Keratinocyte (primary cell): Measurements from ENCODE around the gene DGLUCY. TPM values are rescaled to one million over a fixed set of nuclear protein-coding genes. Genes with fewer than 3 reads are reported as not detected.

ENCODE experiments used
- DNase-seq: peaks from one replicate; pipeline ENCODE4 v3.0.0-alpha.2; 2011; ENCODE audit warnings: low read depth, missing footprints, low spot score
- FAIRE-seq: peaks from 2 replicates; lab custom pipeline; 2011; peaks lifted over from hg19 to GRCh38; lab: Jason Lieb, UNC
- H2AFZ ChIP-seq: 2 replicates; pipeline ENCODE4 v1.6.0; 2012; ENCODE audit warnings: low read length, control low read depth, inconsistent platforms; ENCODE audit not compliant: control insufficient read depth
- H3K27ac ChIP-seq: 2 replicates; pipeline ENCODE4 v1.5.1; 2011; ENCODE audit warnings: low read length; ENCODE audit not compliant: control insufficient read depth, insufficient read depth
- H3K27me3 ChIP-seq: 3 replicates; pipeline ENCODE4 v1.6.0; 2011; ENCODE audit warnings: low read length; ENCODE audit not compliant: control insufficient read depth, insufficient read depth; ENCODE audit errors: extremely low read depth
- H3K36me3 ChIP-seq, 2 experiments: 2 replicates in 1 of 2; 3 replicates in 1 of 2; pipeline ENCODE4 v1.5.1; 2011; ENCODE audit warnings: low read length in 2 of 2, mild to moderate bottlenecking in 1 of 2; ENCODE audit not compliant: control insufficient read depth in 2 of 2, insufficient read depth in 2 of 2; ENCODE audit errors: extremely low read depth in 1 of 2
- H3K4me1 ChIP-seq: 3 replicates; pipeline ENCODE4 v1.5.1; 2011; ENCODE audit warnings: low read length; ENCODE audit not compliant: control insufficient read depth, insufficient read depth; ENCODE audit errors: extremely low read depth
- H3K4me2 ChIP-seq: 3 replicates; pipeline ENCODE4 v1.6.0; 2011; ENCODE audit warnings: low read depth, low read length; ENCODE audit not compliant: control insufficient read depth, insufficient read depth; ENCODE audit errors: extremely low read depth
- H3K4me3 ChIP-seq, 3 experiments: fragments of 200-600 bp in 1 of 3; sonication (generic) in 1 of 3; 2 replicates in 2 of 3; 3 replicates in 1 of 3; pipeline ENCODE4 v1.5.1; 2011 to 2016; ENCODE audit warnings: low read length in 3 of 3, mild to moderate bottlenecking in 3 of 3, control low read depth in 2 of 3, inconsistent platforms in 1 of 3, low read depth in 1 of 3, mixed read lengths in 1 of 3, mixed run types in 1 of 3, moderate library complexity in 1 of 3; ENCODE audit not compliant: control insufficient read depth in 2 of 3, insufficient read depth in 2 of 3; ENCODE audit errors: extremely low read depth in 1 of 3
- H3K79me2 ChIP-seq: 2 replicates; pipeline ENCODE4 v1.6.0; 2012; ENCODE audit warnings: low read length; ENCODE audit not compliant: control insufficient read depth, insufficient read depth
- H3K9ac ChIP-seq: 3 replicates; pipeline ENCODE4 v1.6.0; 2011; ENCODE audit warnings: low read length; ENCODE audit not compliant: control insufficient read depth, insufficient read depth; ENCODE audit errors: extremely low read depth
- H3K9me1 ChIP-seq: 3 replicates; pipeline ENCODE4 v1.6.0; 2011; ENCODE audit warnings: low read length; ENCODE audit not compliant: control insufficient read depth, insufficient read depth; ENCODE audit errors: extremely low read depth
- H3K9me3 ChIP-seq: 2 replicates; pipeline ENCODE4 v1.5.1; 2012; ENCODE audit warnings: low read depth, low read length; ENCODE audit not compliant: control insufficient read depth
- H4K20me1 ChIP-seq: 3 replicates; pipeline ENCODE4 v1.6.0; 2011; ENCODE audit warnings: low read length; ENCODE audit not compliant: control insufficient read depth, insufficient read depth; ENCODE audit errors: extremely low read depth
- CTCF ChIP-seq, 3 experiments: IDR thresholded peaks in 1 of 3; conservative IDR thresholded peaks in 1 of 3; optimal IDR thresholded peaks in 1 of 3; 2 replicates in 2 of 3; 3 replicates in 1 of 3; pipeline versions ENCODE3 to v1.5.1; 2011; ENCODE audit warnings: low read length in 3 of 3, mild to moderate bottlenecking in 3 of 3, moderate library complexity in 2 of 3, control low read depth in 1 of 3, inconsistent platforms in 1 of 3; ENCODE audit not compliant: insufficient read depth in 2 of 3; ENCODE audit errors: extremely low read depth in 1 of 3
- EZH2 ChIP-seq: IDR thresholded peaks from one replicate; pipeline ENCODE4 v1.6.1; 2012; ENCODE audit warnings: inconsistent platforms, mild to moderate bottlenecking, low read length, moderate library complexity
- dilution Hi-C: fragments of 300-500 bp; cut with MboI; formaldehyde crosslinking; loops from one replicate; pipeline ENCODE4 v1.7.0; 2020; ENCODE audit warnings: low sequenced_read_pairs; ENCODE audit not compliant: extremely low pct_ligation_motif_present
- polyA plus RNA-seq, 5 experiments: library from polyadenylated mRNA; depleted of rRNA in 3 of 5; stranded (reverse) in 3 of 5; stranded (forward) in 1 of 5; unstranded in 1 of 5; fragments of >200 nt; gene quantifications; 1 replicate in 1 of 5; 2 replicates in 3 of 5; 3 replicates in 1 of 5; pipeline versions ENCODE4 v1.2.1 to v1.2.3, GENCODE V29; 2011 to 2012; ENCODE audit warnings: missing spikeins in 2 of 5, low read depth in 1 of 5, low replicate concordance in 1 of 5

The DGLUCY gene
- polyA plus RNA-seq, 1 donor (not counting 4 experiments of a cell fraction or from before 2014, with no cell fraction given), result 19.4 TPM

DNA sequence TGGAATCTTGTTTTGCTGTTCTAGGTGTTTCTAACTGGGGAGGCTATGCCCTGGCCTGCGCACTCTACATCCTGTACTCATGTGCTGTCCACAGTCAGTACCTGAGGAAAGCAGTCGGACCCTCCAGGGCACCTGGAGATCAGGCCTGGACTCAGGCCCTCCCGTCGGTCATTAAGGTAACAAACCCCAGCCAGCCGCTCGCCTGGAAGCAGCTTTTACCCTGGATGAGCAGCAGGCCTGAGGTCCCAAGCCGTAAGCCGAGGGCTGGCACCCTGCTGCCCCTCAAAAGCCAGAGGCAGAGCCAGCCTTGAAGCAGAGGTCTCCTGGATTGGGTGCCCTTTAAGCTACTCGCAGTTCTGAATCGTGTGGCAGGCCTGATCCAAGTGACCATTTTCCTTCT lies 101.5 kb downstream of the DGLUCY start:
- H3K9me3 ChIP-seq, result no peaks in the 10 kb centered on the region
- no peaks in the 10 kb centered on the region for H4K20me1 ChIP-seq
- FAIRE-seq (no peak), DNase-seq (no peak)
- H3K79me2 ChIP-seq, result no peaks in the 10 kb centered on the region
- no peak overlapping the region for H2AFZ ChIP-seq
- peaks cover 2 to 7% of the 10 kb centered on the region in 2 experiments for H3K36me3 ChIP-seq
- TF ChIP-seq EZH2 (no peak), CTCF (optimal IDR thresholded peaks at IDR 0.05 in 1 of 3, IDR thresholded peaks at IDR 0.05 in 1 of 3, conservative IDR thresholded peaks at IDR 0.05 in 1 of 3; ENCODE audit: extremely low read depth in 1 of 3, insufficient read depth in 2 of 3, low read length in 3 of 3) (no peak)
- H3K4me2 ChIP-seq, result no peak overlapping the region
- no peaks in the 10 kb centered on the region for H3K27me3 ChIP-seq
- H3K4me1 ChIP-seq, result peaks cover 7% of the 10 kb centered on the region
- no peak overlapping the region for H3K4me3 ChIP-seq
- H3K27ac ChIP-seq, result no peak overlapping the region
- dilution Hi-C loops, result no loop called here
- no peaks in the 10 kb centered on the region for H3K9me1 ChIP-seq
- no peak overlapping the region for H3K9ac ChIP-seq

DNA sequence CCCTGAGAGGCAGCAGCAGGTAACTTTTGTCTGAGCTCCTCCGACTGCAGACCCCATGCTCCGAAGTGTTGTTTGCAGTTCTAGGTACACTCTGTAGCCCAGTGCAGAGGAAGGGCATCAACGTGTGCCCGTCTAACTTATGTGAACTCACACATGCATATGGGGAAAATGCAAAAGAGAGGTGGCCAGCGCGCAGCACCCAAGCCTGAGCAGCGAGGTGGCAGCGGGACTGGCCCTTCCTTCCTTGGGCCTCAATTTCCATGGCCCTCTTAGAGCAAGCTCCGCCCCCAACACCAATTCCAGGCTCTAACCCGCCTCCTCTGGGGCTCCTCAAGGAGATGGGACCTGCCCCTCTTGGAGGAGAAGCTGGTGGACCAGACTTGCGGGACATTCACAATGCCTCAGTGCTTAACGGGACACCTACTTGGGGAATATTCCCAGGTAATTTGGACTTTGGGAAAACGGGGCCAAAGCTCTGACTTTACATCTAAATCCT lies 102.9 kb downstream of the DGLUCY start:
- no peak for DNase-seq
- TF ChIP-seq EZH2 (no peak), CTCF (optimal IDR thresholded peaks at IDR 0.05 in 1 of 3, IDR thresholded peaks at IDR 0.05 in 1 of 3, conservative IDR thresholded peaks at IDR 0.05 in 1 of 3; ENCODE audit: extremely low read depth in 1 of 3, insufficient read depth in 2 of 3, low read length in 3 of 3) (no peak)
- Histone ChIP-seq H4K20me1 (no peaks in the 10 kb centered on the region), H3K9me1 (no peaks in the 10 kb centered on the region), H3K4me1 (peaks cover 15% of the 10 kb centered on the region), H3K36me3 (peaks cover 2 to 7% of the 10 kb centered on the region in 2 experiments), H3K9me3 (no peaks in the 10 kb centered on the region), H3K4me2 (no peak overlapping the region), H2AFZ (no peak overlapping the region), H3K79me2 (no peaks in the 10 kb centered on the region), H3K27me3 (no peaks in the 10 kb centered on the region), H3K4me3 (no peak overlapping the region), H3K27ac (no peak overlapping the region), H3K9ac (no peak overlapping the region)
- dilution Hi-C loops, result no loop called here
- FAIRE-seq, result no peak
